Stimulated activated CD8-positive, alpha-beta memory T cell treated with anti-CD3 and anti-CD28 coated beads, Interleukin-7, amount 100 ng/mL, for 24 hours (primary cell): ENCODE results near the gene NADK.
"Not testable (repeated sequence)": the region's sequence is repeated elsewhere in the genome, so short reads cannot be mapped to it uniquely, and the experiment has no call there.

ENCODE experiments used
- DNase-seq: peaks from one replicate; pipeline ENCODE4 v3.0.0-alpha.2; 2020; ENCODE audit warnings: low read depth

Gene NADK

GRCh38 chr1:1763657-1764621, 14.3 kb downstream of the NADK start:
- no peak for DNase-seq

GRCh38 chr1:1761504-1762376, 16.5 kb downstream of the NADK start:
- no peak for DNase-seq

- DNase-seq = no peak
Measured at GRCh38 chr1:1760715-1761114, 17.6 kb downstream of the NADK start.

GRCh38 chr1:1760345-1760650, 18.0 kb downstream of the NADK start:
- no peak for DNase-seq

GRCh38 chr1:1759456-1760344, 18.6 kb downstream of the NADK start:
- no peak for DNase-seq

- DNase-seq = no peak
Measured at GRCh38 chr1:1758692-1759455, 19.4 kb downstream of the NADK start.

- no peak for DNase-seq
Measured at GRCh38 chr1:1758059-1758621, 20.1 kb downstream of the NADK start.

- DNase-seq = no peak
Measured at GRCh38 chr1:1757422-1758058, 20.7 kb downstream of the NADK start.

- DNase-seq = no peak
Measured at GRCh38 chr1:1756661-1757421, 21.4 kb downstream of the NADK start.

GRCh38 chr1:1755852-1756251, 22.4 kb downstream of the NADK start:
- DNase-seq = no peak

GRCh38 chr1:1755426-1755825, 22.8 kb downstream of the NADK start:
- no peak for DNase-seq

GRCh38 chr1:1754051-1754815, 24.0 kb downstream of the NADK start:
- DNase-seq = no peak

GRCh38 chr1:1753607-1754005, 24.7 kb downstream of the NADK start:
- no peak for DNase-seq

- no peak for DNase-seq
Measured at GRCh38 chr1:1752636-1753606, 25.3 kb downstream of the NADK start.

- no peak for DNase-seq
Measured at GRCh38 chr1:1752190-1752589, 26.1 kb downstream of the NADK start.

GRCh38 chr1:1749941-1750340, 28.3 kb downstream of the NADK start:
- not testable (repeated sequence) for DNase-seq

- no peak for DNase-seq
Measured at GRCh38 chr1:1748686-1749321, 29.5 kb downstream of the NADK start.
